Tibial nerve (tissue), 4 donors: Measurements from ENCODE around the gene KRT36.

Experiments
- CTCF ChIP-seq, 5 experiments: fragments of 200-600 bp in 3 of 5; fragments of 450-650 bp in 2 of 5; sonication (generic) in 3 of 5; IDR thresholded peaks; one replicate each; pipeline ENCODE4 v1.5.1; 2016 to 2019; ENCODE audit warnings: antibody characterized with exemption in 5 of 5, mild to moderate bottlenecking in 3 of 5, moderate library complexity in 2 of 5
- EP300 ChIP-seq, 2 donors: sonication (generic); formaldehyde crosslinking; IDR thresholded peaks; one replicate each; pipeline ENCODE4 v1.6.1; 2017; ENCODE audit warnings: antibody characterized with exemption in 2 of 2, mild to moderate bottlenecking in 1 of 2
- POLR2A ChIP-seq, 2 donors: fragments of 450-650 bp; IDR thresholded peaks; one replicate each; pipeline ENCODE4 v1.6.1; 2017; ENCODE audit warnings: antibody characterized with exemption in 2 of 2, mild to moderate bottlenecking in 2 of 2, moderate library complexity in 2 of 2

- no peak for TF ChIP-seq CTCF (IDR thresholded peaks at IDR 0.05)
- no peak for TF ChIP-seq EP300 (IDR thresholded peaks at IDR 0.05)
- no peak for TF ChIP-seq POLR2A (IDR thresholded peaks at IDR 0.05)
Observed at GRCh38 chr17:41451154-41451728, 38.5 kb downstream of the KRT36 start.
